ENCODE results near the gene ATG13. TPM values are rescaled to one million over a fixed set of nuclear protein-coding genes. Genes with fewer than 3 reads are reported as not detected.

ATG13 gene
- total and polyA plus RNA-seq, 2 of the 8 experiments (the other 6 are each of a cell fraction or from before 2014, with no cell fraction given) = 65.0 to 77.4 TPM

GRCh38 chr11:46655631-46656030, 38.3 kb downstream of the ATG13 start:
- no peak overlapping the region for H2BK12ac ChIP-seq (ENCODE audit: low read depth, low read length)
- no peaks in the 10 kb centered on the region for H3K9me3 ChIP-seq (ENCODE audit: insufficient read depth in 2 of 2, low read depth in 1 of 2, low read length in 1 of 2)
- FAIRE-seq = no peak
- no peak overlapping the region for H3K4me3 ChIP-seq (ENCODE audit: extremely low read depth in 1 of 4, insufficient read depth in 2 of 4, low read depth in 3 of 4, low read length in 4 of 4)
- no peak overlapping the region for H3K27ac ChIP-seq (ENCODE audit: low read depth, low read length)
- H3K4me1 ChIP-seq (replicated peaks in 1 of 4; ENCODE audit: control insufficient read depth in 3 of 4, insufficient read depth in 4 of 4, low read length in 3 of 4) = no peaks in the 10 kb centered on the region
- DNase-seq (ENCODE audit: low read depth in 1 of 2, low spot score in 2 of 2) = no peak
- H3K18ac ChIP-seq (ENCODE audit: extremely low read depth, low read length) = no peak overlapping the region
- H3K79me1 ChIP-seq (ENCODE audit: low read depth, low read length) = no peaks in the 10 kb centered on the region
- H4K5ac ChIP-seq (ENCODE audit: insufficient read length, low read depth, low read length) = no peak overlapping the region
- H3K23me2 ChIP-seq (ENCODE audit: low read depth, low read length) = no peaks in the 10 kb centered on the region
- WGBS, 2 experiments (ENCODE audit: extremely low coverage in 1 of 2, insufficient coverage in 1 of 2, insufficient read length in 1 of 2, insufficient replicate concordance in 2 of 2, low coverage in 1 of 2, low lambda C conversion rate in 2 of 2, missing lambda C conversion rate in 1 of 2) = 89% methylated on average over 4 of the region's 4 CpGs; no CpG with 5 or more reads in 1 of the 2 experiments
- no peak overlapping the region for H2BK20ac ChIP-seq (ENCODE audit: low read length)
- no peak overlapping the region for H3K23ac ChIP-seq (ENCODE audit: insufficient read length)
- no peak overlapping the region for H3K14ac ChIP-seq (ENCODE audit: insufficient read length)
- H2BK15ac ChIP-seq (ENCODE audit: low read length) = no peak overlapping the region
- no peak overlapping the region for H3K56ac ChIP-seq (replicated peaks; ENCODE audit: insufficient read length, low read depth, low read length)
- no peaks in the 10 kb centered on the region for H3K27me3 ChIP-seq (replicated peaks in 1 of 4; ENCODE audit: control insufficient read depth in 3 of 4, extremely low read depth in 1 of 4, insufficient read depth in 3 of 4, low read length in 3 of 4)
- H3K4ac ChIP-seq (replicated peaks; ENCODE audit: insufficient read length, low read depth, low read length) = no peak overlapping the region
- H4K91ac ChIP-seq (replicated peaks; ENCODE audit: insufficient read length, low read length) = no peak overlapping the region
- no peak overlapping the region for H2AK5ac ChIP-seq (ENCODE audit: low read depth, low read length)
- H3K79me2 ChIP-seq (ENCODE audit: control insufficient read depth in 1 of 2, insufficient read depth in 2 of 2, low read length in 2 of 2) = no peaks in the 10 kb centered on the region
- no peak overlapping the region for H2BK5ac ChIP-seq (ENCODE audit: low read depth, low read length)
- peaks cover 0 to 1% of the 10 kb centered on the region in 2 experiments for H4K20me1 ChIP-seq (replicated peaks in 1 of 2; ENCODE audit: control insufficient read depth in 1 of 2, insufficient read depth in 2 of 2, low read length in 2 of 2)
- H3K9ac ChIP-seq (replicated peaks in 1 of 4; ENCODE audit: extremely low read depth in 1 of 4, low read depth in 3 of 4, low read length in 3 of 4) = no peak overlapping the region
- ChIA-PET CTCF (ENCODE audit: partially characterized antibody) (interaction anchor here (0.7 kb wide), 1 partner anchor 58 kb away, joined by 3 read pairs; no protein-coding TSS in a partner anchor), POLR2A (ENCODE audit: partially characterized antibody) (interaction anchor here (1.4 kb wide), 1 partner anchor 11 kb away, joined by 3 read pairs; no protein-coding TSS in a partner anchor)
- H4K8ac ChIP-seq (ENCODE audit: extremely low read depth, insufficient read depth, low read length) = no peak overlapping the region
- H3K36me3 ChIP-seq (ENCODE audit: control insufficient read depth in 2 of 4, insufficient read depth in 4 of 4, low read length in 3 of 4) = peaks cover 10 to 66% (median 39%) of the 10 kb centered on the region in 4 experiments
- no peak overlapping the region for H3K4me2 ChIP-seq (ENCODE audit: insufficient read depth in 1 of 2, low read depth in 2 of 2, low read length in 2 of 2)
- no peak overlapping the region for H2BK120ac ChIP-seq (replicated peaks; ENCODE audit: low read depth, low read length)
- no peak overlapping the region for H2AFZ ChIP-seq (ENCODE audit: low read length)
- no peak for TF ChIP-seq CEBPB (IDR thresholded peaks at IDR 0.05; ENCODE audit: low read depth, low read length)
- no peak for TF ChIP-seq TAF7 (optimal IDR thresholded peaks at IDR 0.05; ENCODE audit: borderline replicate concordance, low read depth, low read length)
- no peak for TF ChIP-seq CREB1 (IDR thresholded peaks at IDR 0.05)
- TF ChIP-seq RXRA (IDR thresholded peaks at IDR 0.05; ENCODE audit: insufficient read depth, low read depth, low read length) = no peak
- TF ChIP-seq ATF3 (IDR thresholded peaks at IDR 0.05; ENCODE audit: insufficient read depth, low read depth, low read length) = no peak
- TF ChIP-seq MAX (IDR thresholded peaks at IDR 0.05) = no peak
- TF ChIP-seq TAF1 (IDR thresholded peaks at IDR 0.05; ENCODE audit: low read depth, low read length) = no peak
- TF ChIP-seq HDAC2 (IDR thresholded peaks at IDR 0.05; ENCODE audit: borderline replicate concordance in 1 of 2, low read depth in 2 of 2, low read length in 2 of 2) = no peak
- no peak for TF ChIP-seq MAFK (IDR thresholded peaks at IDR 0.05; ENCODE audit: low read depth, low read length)
- TF ChIP-seq GTF2F1 (IDR thresholded peaks at IDR 0.05; ENCODE audit: borderline replicate concordance, low read depth, low read length) = no peak
- no peak for TF ChIP-seq TCF12 (IDR thresholded peaks at IDR 0.05; ENCODE audit: low read depth, low read length)
- no peak for TF ChIP-seq BRCA1 (IDR thresholded peaks at IDR 0.05; ENCODE audit: low read depth, low read length)
- TF ChIP-seq E2F6 (IDR thresholded peaks at IDR 0.05) = no peak

All from H1 (cell line).